ENCODE results near the gene CENPQ.
"Not testable (repeated sequence)": the region's sequence is repeated elsewhere in the genome, so short reads cannot be mapped to it uniquely, and the experiment has no call there.

CENPQ gene

GRCh38 chr6:49462927-49463611 lies at the start of gene CENPQ, which contains the start of gene MMUT:
Gene CENPQ (plus strand): TSS chr6:49463370. CDS start chr6:49470177, 6,807 bp downstream.
Gene MMUT (minus strand): TSS chr6:49463253. CDS start chr6:49459466, 3,787 bp downstream.
- peak; percentile 96 for DNase-seq

- DNase-seq = no peak
Measured at GRCh38 chr6:49415358-49415757, 47.8 kb upstream of the CENPQ start.

GRCh38 chr6:49416195-49416594 lies 47.0 kb upstream of the CENPQ start:
- DNase-seq = no peak

GRCh38 chr6:49423817-49424216 lies 39.4 kb upstream of the CENPQ start:
- no peak for DNase-seq

- DNase-seq = no peak
Measured at GRCh38 chr6:49430187-49430586, 33.0 kb upstream of the CENPQ start.

GRCh38 chr6:49430866-49431265 lies 32.3 kb upstream of the CENPQ start:
- DNase-seq = no peak

- no peak for DNase-seq
Measured at GRCh38 chr6:49453221-49453620, 9.9 kb upstream of the CENPQ start.

- no peak for DNase-seq
Measured at GRCh38 chr6:49454787-49455709, 8.1 kb upstream of the CENPQ start.

- DNase-seq = no peak
Measured at GRCh38 chr6:49457771-49458170, 5.4 kb upstream of the CENPQ start.

GRCh38 chr6:49462071-49462470 lies 1.1 kb upstream of the CENPQ start:
- no peak for DNase-seq

- DNase-seq = no peak
Measured at GRCh38 chr6:49462599-49462926, 607 bp upstream of the CENPQ start.

- DNase-seq = no peak
Measured at GRCh38 chr6:49463612-49463967, 420 bp downstream of the CENPQ start.

GRCh38 chr6:49464691-49465090 lies 1.5 kb downstream of the CENPQ start:
- no peak for DNase-seq

GRCh38 chr6:49468042-49468441 lies 4.9 kb downstream of the CENPQ start:
- no peak for DNase-seq

- not testable (repeated sequence) for DNase-seq
Measured at GRCh38 chr6:49476564-49476963, 13.4 kb downstream of the CENPQ start.

- no peak for DNase-seq
Measured at GRCh38 chr6:49479308-49479970, 16.3 kb downstream of the CENPQ start.

- not testable (repeated sequence) for DNase-seq
Measured at GRCh38 chr6:49481846-49482245, 18.7 kb downstream of the CENPQ start.

- not testable (repeated sequence) for DNase-seq
Measured at GRCh38 chr6:49483380-49483779, 20.2 kb downstream of the CENPQ start.

GRCh38 chr6:49490633-49491032 lies 27.5 kb downstream of the CENPQ start:
- DNase-seq = no peak

- DNase-seq = no peak
Measured at GRCh38 chr6:49497304-49497703, 34.1 kb downstream of the CENPQ start.

- DNase-seq = no peak
Measured at GRCh38 chr6:49499126-49499525, 36.0 kb downstream of the CENPQ start.

GRCh38 chr6:49499623-49500022 lies 36.5 kb downstream of the CENPQ start, which contains the start of gene GLYATL3:
Gene GLYATL3 (plus strand): TSS chr6:49499923. CDS start chr6:49511991, 12,068 bp downstream.
- no peak for DNase-seq

- DNase-seq = no peak
Measured at GRCh38 chr6:49504666-49505065, 41.5 kb downstream of the CENPQ start.
